IPS-18c (cell line): ENCODE data around the gene ZRANB1.

Experiments used
- H3K4me3 ChIP-seq: 2 replicates; pipeline ENCODE4 v1.7.0; 2013; ENCODE audit warnings: low read depth, mild to moderate bottlenecking, low read length, moderate library complexity; ENCODE audit not compliant: insufficient read depth
- H3K9me3 ChIP-seq: one replicate; pipeline ENCODE4 v1.6.1; 2013; ENCODE audit warnings: mild to moderate bottlenecking, low read length, moderate library complexity; ENCODE audit not compliant: control insufficient read depth, insufficient read depth

Gene ZRANB1

GRCh38 chr10:124953421-124953820 lies 11.5 kb downstream of the ZRANB1 start:
- Histone ChIP-seq H3K4me3 (no peak overlapping the region), H3K9me3 (no peaks in the 10 kb centered on the region)

- Histone ChIP-seq H3K4me3 (no peak overlapping the region), H3K9me3 (no peaks in the 10 kb centered on the region)
Observed at GRCh38 chr10:124955243-124955642, 13.3 kb downstream of the ZRANB1 start.

DNA sequence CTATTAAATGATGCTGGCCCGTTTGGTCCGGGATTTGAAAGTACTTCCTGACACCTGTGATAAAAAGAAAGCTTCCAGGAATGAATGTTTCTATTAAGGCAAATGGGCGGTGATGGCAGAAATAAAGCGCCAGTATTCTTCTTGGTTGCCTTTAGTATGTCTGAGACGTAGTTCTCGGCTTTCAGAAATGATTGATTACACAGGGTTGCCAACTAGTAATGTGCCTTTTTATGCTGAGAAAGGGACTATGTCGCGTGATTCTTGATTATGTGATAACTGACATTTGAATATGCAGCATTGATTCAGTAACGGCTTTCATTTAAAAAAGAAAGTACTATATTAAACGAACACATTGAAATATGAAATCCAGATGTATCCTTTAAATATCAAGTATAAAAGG lies 13.9 kb downstream of the ZRANB1 start:
- H3K9me3 ChIP-seq, result no peaks in the 10 kb centered on the region

DNA sequence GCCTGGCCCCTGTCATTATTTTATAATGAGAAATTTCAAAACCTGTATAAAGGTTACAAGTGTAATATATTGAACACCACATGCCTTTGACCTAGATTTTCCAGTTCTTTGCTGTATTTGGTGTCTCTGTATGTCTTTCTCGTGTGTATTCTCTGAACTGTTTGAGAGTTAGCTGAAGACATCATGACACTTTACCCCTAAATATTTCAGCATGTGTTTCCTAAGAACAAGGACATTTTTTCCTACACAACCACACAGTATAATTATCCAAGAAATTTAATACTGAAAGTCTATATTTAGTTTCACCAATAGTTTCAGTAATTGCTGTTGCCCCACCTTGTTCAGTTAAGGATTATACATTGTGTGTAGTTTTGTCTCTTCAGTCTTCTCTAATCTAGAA lies 14.8 kb downstream of the ZRANB1 start:
- no peaks in the 10 kb centered on the region for H3K9me3 ChIP-seq
- H3K4me3 ChIP-seq, result no peak overlapping the region

More for the DNA sequence above, 13.9 kb downstream of the ZRANB1 start:
- H3K4me3 ChIP-seq, result no peak overlapping the region

DNA sequence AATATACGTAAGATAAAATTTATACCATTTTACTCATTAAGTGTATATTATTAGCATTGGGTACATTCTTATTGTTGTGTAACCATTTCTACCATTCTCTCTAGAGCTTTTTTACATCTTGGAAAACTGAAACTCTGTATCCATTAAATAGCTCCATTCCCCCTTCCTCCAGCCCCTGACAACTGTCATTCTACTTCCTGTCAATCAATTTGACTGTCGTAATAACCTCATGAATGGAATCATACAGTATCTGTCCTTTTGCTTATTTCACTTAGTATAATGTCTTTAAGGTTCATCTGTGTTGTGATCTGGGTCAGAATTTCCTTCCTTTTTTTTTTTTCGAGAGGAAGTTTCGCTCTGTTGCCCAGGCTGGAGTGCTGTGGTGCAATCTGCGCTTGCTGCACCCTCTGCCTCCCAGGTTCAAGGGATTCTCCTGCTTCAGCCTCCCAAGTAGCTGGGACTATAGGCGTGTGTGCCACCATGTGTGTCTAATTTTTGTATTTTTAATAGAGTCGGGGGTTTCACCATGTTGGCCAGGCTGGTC lies 15.6 kb downstream of the ZRANB1 start:
- Histone ChIP-seq H3K4me3 (no peak overlapping the region), H3K9me3 (no peaks in the 10 kb centered on the region)

DNA sequence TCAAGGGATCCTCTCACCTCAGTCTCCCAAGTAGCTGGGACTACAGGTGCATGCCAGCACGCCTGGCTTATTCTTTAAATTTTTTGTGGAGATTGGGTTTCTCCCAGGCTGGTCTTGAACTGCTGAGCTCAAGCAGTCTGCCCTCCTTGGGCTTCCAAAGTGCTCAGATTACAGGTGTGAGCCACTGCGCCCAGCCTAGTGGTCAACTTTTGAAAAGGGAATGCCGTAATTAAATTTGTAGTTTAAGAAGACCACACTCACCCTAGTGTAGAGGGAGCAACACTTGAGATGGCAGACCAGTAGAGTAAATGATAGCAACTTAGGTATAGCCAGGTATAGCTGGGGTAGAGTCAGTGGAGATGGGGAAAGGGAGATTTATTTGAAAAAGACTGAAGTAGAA lies 17.6 kb downstream of the ZRANB1 start:
- H3K9me3 ChIP-seq, result no peaks in the 10 kb centered on the region
- no peak overlapping the region for H3K4me3 ChIP-seq

- Histone ChIP-seq H3K9me3 (no peaks in the 10 kb centered on the region), H3K4me3 (no peak overlapping the region)
Observed at GRCh38 chr10:124961248-124961570, 19.3 kb downstream of the ZRANB1 start.

GRCh38 chr10:124962421-124962820 lies 20.5 kb downstream of the ZRANB1 start:
- no peak overlapping the region for H3K4me3 ChIP-seq
- H3K9me3 ChIP-seq, result no peaks in the 10 kb centered on the region

GRCh38 chr10:124963866-124964720 lies 22.2 kb downstream of the ZRANB1 start:
- Histone ChIP-seq H3K9me3 (no peaks in the 10 kb centered on the region), H3K4me3 (no peak overlapping the region)

GRCh38 chr10:124966008-124966407 lies 24.1 kb downstream of the ZRANB1 start:
- Histone ChIP-seq H3K4me3 (no peak overlapping the region), H3K9me3 (no peaks in the 10 kb centered on the region)

DNA sequence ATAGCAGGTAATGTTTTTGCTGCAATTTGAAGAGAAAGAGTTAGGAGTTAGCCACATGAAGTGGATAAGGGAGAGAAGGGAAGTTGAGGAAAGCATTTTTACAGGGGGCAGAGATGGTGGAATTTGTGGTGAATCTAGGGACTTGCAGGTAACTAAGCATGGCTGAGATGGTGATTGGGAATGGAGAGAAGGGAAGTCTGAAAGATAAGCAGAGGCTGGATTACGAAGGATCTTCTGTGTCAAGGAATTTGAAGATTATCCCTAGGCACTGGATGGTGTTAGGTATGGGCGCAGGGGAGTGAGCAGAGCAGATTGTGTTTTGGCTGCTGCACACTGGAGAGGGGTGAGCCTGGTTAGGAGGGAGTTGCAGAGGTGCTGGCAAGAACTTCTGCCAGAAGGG lies 25.3 kb downstream of the ZRANB1 start:
- Histone ChIP-seq H3K9me3 (no peaks in the 10 kb centered on the region), H3K4me3 (no peak overlapping the region)

DNA sequence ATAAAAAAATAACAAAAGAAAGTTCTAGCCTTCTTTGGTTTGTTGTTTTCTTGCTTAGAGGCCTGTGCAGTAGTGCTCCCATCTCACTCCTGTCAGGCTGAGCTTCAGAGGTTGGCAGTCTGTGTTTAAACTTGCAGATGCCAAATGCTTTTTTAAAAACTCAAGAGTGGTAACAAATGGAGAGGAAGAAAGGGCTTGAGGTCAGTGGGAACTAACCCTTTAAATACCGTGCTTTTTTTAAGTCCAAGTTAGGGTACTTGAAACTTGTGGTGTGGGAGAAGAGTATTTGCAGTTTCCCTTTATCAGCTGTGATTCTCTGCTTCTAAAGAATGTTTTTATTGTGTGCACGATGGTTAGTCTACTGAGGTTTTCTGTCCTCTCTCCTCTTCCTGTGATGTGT lies 29.4 kb downstream of the ZRANB1 start:
- no peaks in the 10 kb centered on the region for H3K9me3 ChIP-seq
- H3K4me3 ChIP-seq, result no peak overlapping the region

DNA sequence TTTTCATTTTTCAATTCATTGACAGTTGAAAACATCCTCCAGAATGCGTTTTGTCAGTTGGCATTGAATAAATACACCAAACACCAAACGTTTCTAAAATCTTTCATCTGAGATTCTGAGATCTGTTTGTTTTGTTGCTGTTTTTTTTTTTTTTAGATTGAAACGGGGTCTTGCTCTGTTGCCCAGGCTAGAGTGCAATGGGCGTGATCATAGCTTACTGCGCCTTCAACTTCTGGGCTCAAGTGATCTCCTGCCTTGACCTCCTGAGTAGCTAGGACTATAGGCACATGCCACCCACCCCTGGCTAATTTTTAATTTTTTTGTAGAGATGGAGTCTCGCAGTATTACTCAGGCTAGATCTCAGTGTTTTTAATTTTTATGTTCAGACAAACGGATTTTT lies 30.7 kb downstream of the ZRANB1 start:
- H3K4me3 ChIP-seq, result no peak overlapping the region
- H3K9me3 ChIP-seq, result no peaks in the 10 kb centered on the region

GRCh38 chr10:124974131-124974530 lies 32.2 kb downstream of the ZRANB1 start:
- Histone ChIP-seq H3K9me3 (no peaks in the 10 kb centered on the region), H3K4me3 (no peak overlapping the region)

DNA sequence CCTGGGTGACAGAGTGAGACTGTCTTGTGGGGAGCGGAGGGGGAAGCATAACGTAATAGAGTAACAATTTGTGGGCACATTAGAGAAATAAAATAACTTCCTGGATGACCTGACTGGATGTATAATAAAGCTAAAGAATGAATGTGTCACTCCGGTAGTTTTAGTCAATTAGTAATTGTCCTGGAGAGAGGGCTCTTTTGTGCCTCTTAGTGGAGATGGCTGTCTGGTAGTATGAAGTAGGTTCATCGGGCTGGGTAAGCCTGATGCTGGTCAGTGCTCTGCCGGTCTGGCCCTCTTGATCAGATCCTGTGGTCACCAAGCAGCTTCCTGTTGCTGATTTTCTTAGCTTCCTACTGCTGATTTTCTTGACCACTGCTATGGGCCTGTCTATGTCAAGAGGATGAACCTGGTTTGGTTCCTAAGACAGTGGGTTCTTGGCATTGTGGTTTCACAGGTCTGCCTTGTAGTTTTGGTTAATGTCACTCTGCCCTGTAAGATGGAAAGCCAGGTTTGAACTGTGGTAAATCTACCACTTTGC lies 34.1 kb downstream of the ZRANB1 start:
- Histone ChIP-seq H3K4me3 (no peak overlapping the region), H3K9me3 (no peaks in the 10 kb centered on the region)

DNA sequence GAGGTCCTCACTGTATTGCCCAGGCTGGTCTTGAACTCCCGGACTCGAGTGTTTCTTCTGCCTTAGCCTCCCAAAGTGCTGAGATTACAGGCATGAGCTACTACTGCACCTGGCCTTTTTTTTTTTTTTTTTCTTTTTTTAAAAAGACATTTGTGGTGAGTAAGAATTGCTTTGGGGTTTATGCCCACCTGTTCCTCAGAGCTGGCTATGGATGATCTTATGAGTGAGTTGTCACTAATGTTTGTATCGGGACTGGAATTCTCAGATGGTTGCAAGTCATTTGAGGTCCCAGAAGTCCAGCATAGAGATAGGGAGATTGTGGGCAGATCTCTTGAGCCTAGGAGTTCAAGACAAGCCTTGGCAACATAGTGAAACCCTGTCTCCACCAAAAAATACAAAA lies 35.2 kb downstream of the ZRANB1 start:
- Histone ChIP-seq H3K9me3 (no peaks in the 10 kb centered on the region), H3K4me3 (no peak overlapping the region)

DNA sequence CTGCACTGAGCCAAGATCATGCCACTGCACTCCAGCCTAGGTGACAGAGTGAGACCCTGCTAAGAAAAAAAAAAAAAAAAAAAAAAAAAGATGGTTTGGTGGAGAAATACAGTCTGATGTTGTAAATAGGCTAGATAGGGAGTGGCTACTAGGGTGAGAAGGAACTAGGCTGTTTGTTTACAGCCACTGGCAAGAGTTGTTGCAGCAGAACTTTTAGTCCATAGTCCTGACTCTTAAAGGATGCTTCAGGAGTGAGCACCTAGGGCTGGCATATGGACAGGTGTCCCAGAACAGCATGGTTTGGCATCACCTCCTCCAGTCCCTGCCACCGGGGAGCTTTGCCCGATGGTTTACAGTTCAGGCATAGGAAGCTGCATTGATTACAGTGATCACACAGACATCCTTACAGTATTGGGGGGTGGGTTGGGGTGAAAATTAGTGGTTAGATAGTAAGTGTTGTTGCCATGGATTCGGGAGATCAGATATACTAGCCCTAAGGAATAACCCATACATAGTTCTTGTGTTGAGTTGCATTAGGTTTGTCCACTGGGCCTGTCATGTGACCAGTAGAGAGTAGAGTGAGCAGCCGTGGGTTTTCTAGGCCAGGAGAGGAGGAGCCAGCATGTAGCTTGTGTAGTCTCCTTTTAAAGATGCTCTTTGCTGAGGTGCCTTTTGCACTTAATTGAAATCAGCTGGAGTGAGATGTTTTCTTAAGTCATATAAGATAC lies 35.9 kb downstream of the ZRANB1 start:
- Histone ChIP-seq H3K4me3 (no peak overlapping the region), H3K9me3 (no peaks in the 10 kb centered on the region)

- H3K4me3 ChIP-seq, result no peak overlapping the region
- H3K9me3 ChIP-seq, result no peaks in the 10 kb centered on the region
Observed at GRCh38 chr10:124978376-124978725, 36.4 kb downstream of the ZRANB1 start.
